ENCODE data around the gene G2E3. TPM values are rescaled to one million over a fixed set of nuclear protein-coding genes. Genes with fewer than 3 reads are reported as not detected.

G2E3 gene
- total and polyA plus RNA-seq, 2 of the 4 experiments (the other 2 are of a cell fraction): 9.6 to 19.4 TPM

DNA sequence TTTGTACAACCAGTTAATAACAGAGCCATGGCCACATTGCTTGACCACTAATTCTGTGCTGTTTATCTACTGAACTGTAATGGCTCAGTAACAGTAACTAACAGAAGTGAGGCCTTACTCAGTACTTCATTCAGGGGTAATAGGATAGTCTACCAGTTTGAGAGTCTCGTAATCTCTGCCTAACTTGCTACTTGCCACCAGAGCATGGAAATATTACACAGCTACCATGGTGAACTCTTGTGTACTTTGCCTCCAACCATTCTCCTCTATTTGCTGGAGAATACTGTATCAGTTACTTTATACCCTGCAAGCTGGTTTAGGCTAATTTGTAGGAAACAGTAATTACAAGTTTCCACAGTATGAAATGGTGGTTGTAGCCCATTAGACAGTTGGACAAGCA is 73.8 kb downstream of the G2E3 start:
- no peak overlapping the region for H3K9ac ChIP-seq (ENCODE audit: low read depth, low read length)
- no peak overlapping the region for H3K27ac ChIP-seq (ENCODE audit: insufficient read depth, low read length)
- H2BK20ac ChIP-seq (ENCODE audit: low read depth, low read length): no peak overlapping the region
- H2BK5ac ChIP-seq (ENCODE audit: low read depth, low read length, poor library complexity, severe bottlenecking): no peak overlapping the region
- H3K4me1 ChIP-seq (ENCODE audit: control insufficient read depth, insufficient read depth, low read length): peaks cover 2% of the 10 kb centered on the region
- no peaks in the 10 kb centered on the region for H3K9me3 ChIP-seq (ENCODE audit: control insufficient read depth, insufficient read depth, low read length)
- H3K79me1 ChIP-seq (ENCODE audit: low read depth in 1 of 2, low read length in 2 of 2): peaks cover 15 to 30% of the 10 kb centered on the region in 2 experiments
- no peak overlapping the region for H2BK120ac ChIP-seq (ENCODE audit: low read depth, low read length)
- no peak overlapping the region for H2AK9ac ChIP-seq (replicated peaks; ENCODE audit: low read depth, low read length, poor library complexity)
- no peak overlapping the region; the same call in 1 of the 2 replicates for H3K14ac ChIP-seq (replicated peaks; ENCODE audit: low read depth, low read length)
- no peaks in the 10 kb centered on the region for H3K27me3 ChIP-seq (ENCODE audit: control insufficient read depth, insufficient read depth, low read length)
- DNase-seq (no peak), ATAC-seq (ENCODE audit: low read depth) (no peak)
- no TSS peak for BruUV-seq (replicated peaks)
- intact Hi-C loops (cut with micrococcal nuclease) (no loop called here), in situ Hi-C loops (cut with MboI; ENCODE audit: low sequenced_read_pairs) (no loop called here), dilution Hi-C loops (cut with HindIII; ENCODE audit: low sequenced_read_pairs, unreplicated experiment) (no loop called here)
- peaks cover 14% of the 10 kb centered on the region for H3K36me3 ChIP-seq (ENCODE audit: control insufficient read depth, insufficient read depth, low read length)
- WGBS, 2 experiments (ENCODE audit: extremely low coverage in 2 of 2, insufficient read length in 1 of 2): no CpG with 5 or more reads among the region's 1 CpG
- no peak overlapping the region for H3K4ac ChIP-seq (ENCODE audit: low read depth, low read length)
- H3K9me1 ChIP-seq (ENCODE audit: insufficient read depth, low read length): peaks cover 4% of the 10 kb centered on the region
- H4K91ac ChIP-seq (ENCODE audit: insufficient read depth, low read depth, low read length): no peak overlapping the region
- H2AFZ ChIP-seq (replicated peaks; ENCODE audit: low read length, poor library complexity): no peak overlapping the region
- H3K56ac ChIP-seq (ENCODE audit: extremely low read depth, insufficient read depth, low read length): no peak overlapping the region
- peaks cover 16% of the 10 kb centered on the region; the same call in 1 of the 2 replicates for H4K20me1 ChIP-seq (ENCODE audit: insufficient read depth, low read length)
- no peak overlapping the region for H4K5ac ChIP-seq (ENCODE audit: low read depth, low read length)
- H3K23ac ChIP-seq (ENCODE audit: low read depth, low read length): peak overlapping the region; percentile 38; the same call in 1 of the 2 replicates
- no peak overlapping the region for H3K4me3 ChIP-seq (ENCODE audit: insufficient read depth, low read depth, low read length)
- no peak overlapping the region for H4K8ac ChIP-seq (ENCODE audit: low read depth in 2 of 2, low read length in 2 of 2)
- no peak overlapping the region for H3K18ac ChIP-seq (ENCODE audit: low read depth, low read length)
- CTCF ChIA-PET: no interaction called here
- H2BK15ac ChIP-seq (ENCODE audit: low read depth, low read length): no peak overlapping the region
- H3K4me2 ChIP-seq (ENCODE audit: low read depth, low read length): no peak overlapping the region
- TF ChIP-seq CHD1 (IDR thresholded peaks at IDR 0.05; ENCODE audit: low read depth, low read length) (no peak), CTCF (conservative IDR thresholded peaks at IDR 0.05; ENCODE audit: low read depth, low read length) (no peak), BHLHE40 (IDR thresholded peaks at IDR 0.05; ENCODE audit: low read depth, low read length) (no peak), RFX5 (IDR thresholded peaks at IDR 0.05; ENCODE audit: low read depth, low read length) (no peak), ELK1 (IDR thresholded peaks at IDR 0.05; ENCODE audit: borderline replicate concordance, low read depth, low read length) (no peak), RCOR1 (IDR thresholded peaks at IDR 0.05; ENCODE audit: insufficient replicate concordance, low read length) (no peak), USF2 (IDR thresholded peaks at IDR 0.05; ENCODE audit: low read depth, low read length) (no peak), MAFK (IDR thresholded peaks at IDR 0.05; ENCODE audit: low read depth, low read length) (no peak), SMC3 (IDR thresholded peaks at IDR 0.05; ENCODE audit: low read depth, low read length) (no peak), FOS (IDR thresholded peaks at IDR 0.05; ENCODE audit: low read depth, low read length) (no peak), MAZ (IDR thresholded peaks at IDR 0.05; ENCODE audit: borderline replicate concordance, low read depth, low read length) (no peak)
- POLR2A ChIA-PET (ENCODE audit: unreplicated experiment): no interaction called here
- H2AK5ac ChIP-seq (ENCODE audit: low read depth, low read length): no peak overlapping the region

All from IMR-90 (cell line).